Spleen (tissue), 11 donors: ENCODE measurements around the gene FDXR. TPM values are rescaled to one million over a fixed set of nuclear protein-coding genes. Genes with fewer than 3 reads are reported as not detected.

Experiments used
- DNase-seq: peaks from one replicate; pipeline ENCODE4 v3.0.0-alpha.2; 2020
- H3K27ac ChIP-seq, 8 donors: fragments of 200-600 bp; sonication (generic) in 7 of 8; 1 replicate in 4 of 8; 2 replicates in 4 of 8; pipeline versions ENCODE4 v1.5.0 to v1.8.0; 2016 to 2021; ENCODE audit warnings: inconsistent platforms in 4 of 8, mild to moderate bottlenecking in 4 of 8, moderate library complexity in 1 of 8
- H3K27me3 ChIP-seq, 7 donors: fragments of 200-600 bp; sonication (generic) in 6 of 7; replicated peaks in 1 of 7; 1 replicate in 4 of 7; 2 replicates in 3 of 7; pipeline versions ENCODE4 v1.5.0 to v1.8.0; 2016 to 2021; ENCODE audit warnings: inconsistent platforms in 3 of 7, mild to moderate bottlenecking in 1 of 7
- H3K36me3 ChIP-seq, 6 donors: fragments of 200-600 bp; sonication (generic) in 5 of 6; 1 replicate in 4 of 6; 2 replicates in 2 of 6; pipeline versions ENCODE4 v1.5.0 to v1.8.0; 2016 to 2021; ENCODE audit warnings: inconsistent platforms in 2 of 6
- H3K4me1 ChIP-seq, 6 donors: fragments of 200-600 bp; sonication (generic) in 5 of 6; 1 replicate in 3 of 6; 2 replicates in 3 of 6; pipeline versions ENCODE4 v1.5.0 to v1.8.0; 2016 to 2021; ENCODE audit warnings: inconsistent platforms in 3 of 6
- H3K4me3 ChIP-seq, 8 donors: fragments of 200-600 bp; sonication (generic) in 7 of 8; 1 replicate in 4 of 8; 2 replicates in 4 of 8; pipeline versions ENCODE4 v1.5.0 to v1.8.0; 2016 to 2021; ENCODE audit warnings: inconsistent platforms in 4 of 8, mild to moderate bottlenecking in 4 of 8, moderate library complexity in 2 of 8
- H3K9me3 ChIP-seq, 8 donors: fragments of 200-600 bp; sonication (generic) in 7 of 8; 1 replicate in 4 of 8; 2 replicates in 4 of 8; pipeline versions ENCODE4 v1.5.0 to v1.8.0; 2016 to 2021; ENCODE audit warnings: inconsistent platforms in 4 of 8
- POLR2A ChIP-seq, 3 donors: fragments of 450-650 bp; IDR thresholded peaks; one replicate each; pipeline ENCODE4 v1.5.1; 2017; ENCODE audit warnings: antibody characterized with exemption in 3 of 3, mild to moderate bottlenecking in 1 of 3
- POLR2AphosphoS5 ChIP-seq, 3 donors: sonication (generic); formaldehyde crosslinking; IDR thresholded peaks; one replicate each; pipeline ENCODE4 v1.5.1; 2017; ENCODE audit warnings: antibody characterized with exemption in 3 of 3
- WGBS, 5 donors: extraction: QIAGEN DNeasy Blood & Tissue Kit in 3 of 5; methylation state at CpG; one replicate each; pipeline versions ENCODE4 v1.1.5 to v1.1.7; 2013 to 2018; 5-methylcytosine and 5-hydroxymethylcytosine counted together
- intact Hi-C: fragments of 100-400 bp; cut with DNase I; formaldehyde crosslinking; loops from one replicate; pipeline ENCODE4 v1.15.0; 2023; ENCODE audit warnings: low total_unique reads
- polyA plus RNA-seq, 3 donors: library from polyadenylated mRNA; stranded (reverse); fragments of 200-250 nt; gene quantifications; one replicate each; pipeline ENCODE4 v1.2.1, GENCODE V29; 2013
- total RNA-seq, 7 donors: library from RNA; depleted of rRNA in 3 of 7; stranded (reverse); fragments of >200 nt in 3 of 7; fragmentation: NEBNext Ultra II Directional in 4 of 7; extraction: Animal tissue kit (Norgen Biotek cat#: 25700) in 4 of 7; gene quantifications; one replicate each; pipeline versions ENCODE4 v1.1.0 to v1.2.1, GENCODE V29; 2016 to 2021
- TF ChIP-seq, protein P1 (sequence below), 11 experiments: fragments of 200-600 bp in 7 of 11; fragments of 450-650 bp in 4 of 11; sonication (generic) in 4 of 11; IDR thresholded peaks in 8 of 11; conservative IDR thresholded peaks in 3 of 11; 1 replicate in 7 of 11; 2 replicates in 4 of 11; pipeline versions ENCODE4 v1.4.0 to v1.8.0; 2016 to 2021; ENCODE audit warnings: antibody characterized with exemption in 11 of 11, inconsistent platforms in 4 of 11, mild to moderate bottlenecking in 1 of 11
- donor health status: healthy with polysubstance abuse.
- donor health status: DM: no; HTN: no; CAD: no; lungs with moderate emphysema.
- donor health status: DM: no; HTN: no; CAD: no.
- donor health status: Bipolar disorder and iron deficiency.
- donor health status: healthy.
- donor health status: DM: no; HTN: no; CAD: no.
- donor health status: DM: yes; HTN: yes; CAD: no.

Gene FDXR
- total and polyA plus RNA-seq, 10 donors: 13.6 to 114 (median 40.9) TPM

DNA sequence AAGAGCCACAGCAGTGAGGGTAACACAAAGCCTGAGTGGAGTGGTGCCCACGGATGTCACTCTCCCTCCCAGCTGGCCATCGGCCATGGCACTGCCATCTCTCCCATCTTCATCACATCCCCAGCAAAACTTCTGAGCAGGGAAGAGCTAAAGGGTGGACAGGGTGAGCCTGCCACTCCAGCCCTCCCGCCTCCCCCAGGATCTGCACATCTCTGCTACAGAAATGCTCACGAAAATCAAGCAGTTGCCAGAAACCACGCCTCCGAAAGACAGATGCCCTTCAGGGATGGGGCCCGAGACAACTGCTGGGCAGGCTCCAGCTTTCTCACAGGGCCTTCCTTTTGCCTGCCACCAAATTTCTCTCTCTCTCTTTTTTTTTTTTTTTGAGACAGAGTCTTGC lies 16.7 kb downstream of the FDXR start:
- TF ChIP-seq, protein P1, sequence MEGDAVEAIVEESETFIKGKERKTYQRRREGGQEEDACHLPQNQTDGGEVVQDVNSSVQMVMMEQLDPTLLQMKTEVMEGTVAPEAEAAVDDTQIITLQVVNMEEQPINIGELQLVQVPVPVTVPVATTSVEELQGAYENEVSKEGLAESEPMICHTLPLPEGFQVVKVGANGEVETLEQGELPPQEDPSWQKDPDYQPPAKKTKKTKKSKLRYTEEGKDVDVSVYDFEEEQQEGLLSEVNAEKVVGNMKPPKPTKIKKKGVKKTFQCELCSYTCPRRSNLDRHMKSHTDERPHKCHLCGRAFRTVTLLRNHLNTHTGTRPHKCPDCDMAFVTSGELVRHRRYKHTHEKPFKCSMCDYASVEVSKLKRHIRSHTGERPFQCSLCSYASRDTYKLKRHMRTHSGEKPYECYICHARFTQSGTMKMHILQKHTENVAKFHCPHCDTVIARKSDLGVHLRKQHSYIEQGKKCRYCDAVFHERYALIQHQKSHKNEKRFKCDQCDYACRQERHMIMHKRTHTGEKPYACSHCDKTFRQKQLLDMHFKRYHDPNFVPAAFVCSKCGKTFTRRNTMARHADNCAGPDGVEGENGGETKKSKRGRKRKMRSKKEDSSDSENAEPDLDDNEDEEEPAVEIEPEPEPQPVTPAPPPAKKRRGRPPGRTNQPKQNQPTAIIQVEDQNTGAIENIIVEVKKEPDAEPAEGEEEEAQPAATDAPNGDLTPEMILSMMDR (IDR thresholded peaks at IDR 0.05 in 8 of 11, conservative IDR thresholded peaks at IDR 0.05 in 3 of 11): no peak
- TF ChIP-seq POLR2A (IDR thresholded peaks at IDR 0.05) (no peak), POLR2AphosphoS5 (IDR thresholded peaks at IDR 0.05) (no peak)
- Histone ChIP-seq H3K9me3 (no peaks in the 10 kb centered on the region), H3K4me1 (peaks cover 12 to 37% (median 29%) of the 10 kb centered on the region in 6 donors), H3K27me3 (peaks cover 4 to 99% (median 65%) of the 10 kb centered on the region in 7 donors), H3K4me3 (no peak overlapping the region), H3K27ac (no peak overlapping the region), H3K36me3 (no peaks in the 10 kb centered on the region)
- intact Hi-C loops: no loop called here
- 81 to 89% (median 86%) methylated on average over 7 of the region's 7 CpGs for WGBS, 5 donors
- DNase-seq: no peak

DNA sequence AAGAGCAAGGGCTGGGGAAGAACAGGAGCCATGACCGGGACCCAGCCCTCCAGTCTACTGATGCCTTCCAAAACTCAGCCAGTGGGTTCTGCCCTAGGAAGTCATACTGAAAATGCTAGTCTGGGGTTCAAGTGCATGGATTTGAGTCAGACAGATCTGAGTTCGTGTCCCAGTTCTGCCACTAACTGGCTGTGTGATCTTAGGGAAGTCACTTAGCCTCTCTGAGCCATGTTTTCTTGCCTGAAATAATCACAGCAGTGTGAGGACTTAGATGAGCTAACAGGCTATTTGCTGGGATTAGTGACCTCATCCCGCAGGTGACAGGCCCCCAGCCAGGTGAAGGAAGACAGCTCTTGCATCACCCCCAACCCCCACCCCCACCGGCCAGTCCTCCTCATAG lies 17.5 kb downstream of the FDXR start:
- TF ChIP-seq POLR2AphosphoS5 (IDR thresholded peaks at IDR 0.05): no peak
- TF ChIP-seq POLR2A (IDR thresholded peaks at IDR 0.05): no peak
- TF ChIP-seq, protein P1 (IDR thresholded peaks at IDR 0.05 in 8 of 11, conservative IDR thresholded peaks at IDR 0.05 in 3 of 11): no peak
- Histone ChIP-seq H3K27me3 (peaks cover 0 to 99% (median 62%) of the 10 kb centered on the region in 7 donors), H3K27ac (no peak overlapping the region), H3K4me3 (no peak overlapping the region), H3K9me3 (no peaks in the 10 kb centered on the region), H3K4me1 (peaks cover 4 to 29% (median 21%) of the 10 kb centered on the region in 6 donors), H3K36me3 (no peaks in the 10 kb centered on the region)
- 81 to 93% (median 88%) methylated on average over 4 of the region's 4 CpGs for WGBS, 5 donors
- no peak for DNase-seq
- intact Hi-C loops: no loop called here

DNA sequence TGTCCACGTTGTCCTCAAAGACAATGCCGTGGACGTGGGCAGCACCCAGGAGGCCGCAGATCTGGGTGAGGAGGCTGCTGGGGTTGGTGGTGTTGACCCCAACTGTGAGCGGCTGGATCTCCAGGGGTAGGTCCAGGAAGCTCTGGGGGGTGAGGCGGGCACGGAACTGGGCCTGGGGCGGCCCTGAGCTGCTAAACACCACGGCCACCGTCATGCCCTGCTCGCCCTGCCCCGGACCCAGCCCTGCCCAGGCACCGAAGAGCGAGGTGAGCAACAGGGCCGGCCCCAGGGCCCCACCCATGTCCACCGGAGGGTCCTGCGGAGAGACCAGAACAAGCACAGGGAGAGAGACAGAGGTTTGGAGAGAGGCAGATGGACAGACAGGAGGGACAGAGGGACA lies 18.0 kb downstream of the FDXR start:
- Histone ChIP-seq H3K27ac (no peak overlapping the region), H3K4me1 (peaks cover 0 to 24% (median 16%) of the 10 kb centered on the region in 6 donors), H3K4me3 (no peak overlapping the region), H3K36me3 (no peaks in the 10 kb centered on the region), H3K9me3 (no peaks in the 10 kb centered on the region), H3K27me3 (peaks cover 0 to 99% (median 62%) of the 10 kb centered on the region in 7 donors)
- TF ChIP-seq POLR2A (IDR thresholded peaks at IDR 0.05): no peak
- peak in 1 of 3 donors; percentile 9 for TF ChIP-seq POLR2AphosphoS5 (IDR thresholded peaks at IDR 0.05)
- DNase-seq: no peak
- intact Hi-C loops: no loop called here
- WGBS, 5 donors: 87 to 92% (median 91%) methylated on average over 9 to 17 of the region's 17 CpGs

DNA sequence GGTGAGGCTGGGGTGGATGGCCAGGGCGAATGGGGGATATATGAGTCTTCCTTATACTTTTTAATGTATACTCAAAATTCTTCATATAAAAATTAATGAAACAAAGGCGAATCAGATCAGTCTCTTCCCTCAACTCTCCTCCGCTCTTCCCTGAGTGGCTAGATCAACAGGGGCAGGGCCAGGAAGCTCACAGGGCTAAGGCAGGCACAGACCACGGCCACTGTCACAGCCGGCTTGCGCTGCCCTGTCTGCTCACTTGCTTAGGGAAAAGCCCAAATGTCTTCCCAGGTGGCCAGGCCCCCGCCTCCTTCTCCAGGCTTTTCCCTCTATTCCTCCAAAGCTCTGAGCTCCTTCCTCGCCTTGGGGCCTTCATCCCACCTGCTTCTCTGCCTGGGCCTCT lies 19.1 kb downstream of the FDXR start:
- H3K27ac ChIP-seq: no peak overlapping the region
- TF ChIP-seq POLR2AphosphoS5 (IDR thresholded peaks at IDR 0.05) (no peak), POLR2A (IDR thresholded peaks at IDR 0.05) (no peak)
- TF ChIP-seq, protein P1 (IDR thresholded peaks at IDR 0.05 in 8 of 11, conservative IDR thresholded peaks at IDR 0.05 in 3 of 11): no peak
- peaks cover 0 to 96% (median 53%) of the 10 kb centered on the region in 7 donors for H3K27me3 ChIP-seq
- H3K4me3 ChIP-seq: no peak overlapping the region
- H3K36me3 ChIP-seq: no peaks in the 10 kb centered on the region
- intact Hi-C loops: no loop called here
- peaks cover 0 to 16% (median 11%) of the 10 kb centered on the region in 6 donors for H3K4me1 ChIP-seq
- no peaks in the 10 kb centered on the region for H3K9me3 ChIP-seq
- 78 to 88% (median 84%) methylated on average over 8 of the region's 8 CpGs for WGBS, 5 donors
- no peak for DNase-seq

DNA sequence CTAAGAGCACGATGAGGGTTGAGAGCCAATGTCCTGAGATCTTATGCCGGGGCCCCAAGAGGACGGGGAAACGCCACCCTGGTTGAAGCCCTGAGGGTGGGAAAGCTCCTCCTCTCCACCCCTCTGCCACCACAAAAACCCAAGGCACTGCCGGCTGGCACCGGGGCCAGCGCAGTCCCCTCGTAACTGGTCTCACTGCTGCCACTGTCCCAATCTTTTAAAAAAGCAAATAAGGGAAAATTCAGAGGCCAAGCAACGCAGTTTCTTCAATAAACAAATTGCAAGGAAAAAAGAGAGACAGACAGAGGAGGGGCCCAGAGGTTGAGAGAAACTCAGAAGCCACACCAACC lies 19.8 kb downstream of the FDXR start:
- TF ChIP-seq, protein P1 (IDR thresholded peaks at IDR 0.05 in 8 of 11, conservative IDR thresholded peaks at IDR 0.05 in 3 of 11): no peak
- no peak for TF ChIP-seq POLR2AphosphoS5 (IDR thresholded peaks at IDR 0.05)
- TF ChIP-seq POLR2A (IDR thresholded peaks at IDR 0.05): no peak

More for the DNA sequence above, 19.8 kb downstream of the FDXR start:
- intact Hi-C loops: no loop called here
- Histone ChIP-seq H3K36me3 (no peaks in the 10 kb centered on the region), H3K27ac (no peak overlapping the region), H3K4me3 (peak overlapping the region in 2 of 8 donors; percentile 13 to 55), H3K9me3 (no peaks in the 10 kb centered on the region), H3K27me3 (peaks cover 0 to 89% (median 52%) of the 10 kb centered on the region in 7 donors), H3K4me1 (peaks cover 0 to 16% (median 11%) of the 10 kb centered on the region in 6 donors)
- 11 to 18% (median 16%) methylated on average over 5 to 9 of the region's 9 CpGs for WGBS, 5 donors
- no peak for DNase-seq
